GM06990 (cell line): ENCODE results near the gene RNF144A.

Source experiments
- DNase-seq: peaks from one replicate; pipeline ENCODE4 v3.0.0-alpha.2; 2011; ENCODE audit not compliant: insufficient read length; ENCODE audit errors: extremely low read depth
- H3K27me3 ChIP-seq: replicated peaks from 2 replicates; pipeline ENCODE4 v1.6.0; 2011; ENCODE audit warnings: low read length; ENCODE audit not compliant: control insufficient read depth, insufficient read depth
- H3K36me3 ChIP-seq: 2 replicates; pipeline ENCODE4 v1.5.1; 2011; ENCODE audit warnings: low read length; ENCODE audit not compliant: control insufficient read depth, insufficient read depth
- H3K4me3 ChIP-seq: replicated peaks from 2 replicates; pipeline ENCODE4 v1.5.1; 2011; ENCODE audit warnings: low read depth, mild to moderate bottlenecking, control low read depth, low read length
- CTCF ChIP-seq: IDR thresholded peaks from 2 replicates; pipeline ENCODE4 v1.5.1; 2011; ENCODE audit warnings: low read length, control low read depth, mild to moderate bottlenecking, inconsistent platforms; ENCODE audit not compliant: insufficient read depth, poor library complexity, severe bottlenecking

RNF144A gene

GRCh38 chr2:6977113-6977741 is 60.0 kb downstream of the RNF144A start:
- no peak for DNase-seq
- no peak for TF ChIP-seq CTCF
- H3K36me3 ChIP-seq = no peaks in the 10 kb centered on the region
- no peak overlapping the region for H3K4me3 ChIP-seq
- no peaks in the 10 kb centered on the region for H3K27me3 ChIP-seq

- no peak for TF ChIP-seq CTCF
- Histone ChIP-seq H3K36me3 (no peaks in the 10 kb centered on the region), H3K4me3 (no peak overlapping the region), H3K27me3 (no peaks in the 10 kb centered on the region)
- DNase-seq = no peak
Observed at GRCh38 chr2:6977786-6978185, 60.6 kb downstream of the RNF144A start.

GRCh38 chr2:6978991-6979390 is 61.8 kb downstream of the RNF144A start:
- TF ChIP-seq CTCF = no peak
- no peaks in the 10 kb centered on the region for H3K36me3 ChIP-seq
- H3K4me3 ChIP-seq = no peak overlapping the region
- no peak for DNase-seq
- H3K27me3 ChIP-seq = no peaks in the 10 kb centered on the region

GRCh38 chr2:6982449-6982848 is 65.2 kb downstream of the RNF144A start:
- H3K27me3 ChIP-seq = no peaks in the 10 kb centered on the region
- no peak overlapping the region for H3K4me3 ChIP-seq
- TF ChIP-seq CTCF = no peak
- no peaks in the 10 kb centered on the region for H3K36me3 ChIP-seq
- DNase-seq = no peak

- TF ChIP-seq CTCF = no peak
- no peak for DNase-seq
- H3K27me3 ChIP-seq = no peaks in the 10 kb centered on the region
- no peak overlapping the region for H3K4me3 ChIP-seq
- no peaks in the 10 kb centered on the region for H3K36me3 ChIP-seq
Observed at GRCh38 chr2:6982934-6983589, 65.8 kb downstream of the RNF144A start.

- no peak for TF ChIP-seq CTCF
- no peaks in the 10 kb centered on the region for H3K36me3 ChIP-seq
- DNase-seq = no peak
- no peaks in the 10 kb centered on the region for H3K27me3 ChIP-seq
- no peak overlapping the region for H3K4me3 ChIP-seq
Observed at GRCh38 chr2:6986301-6986911, 69.2 kb downstream of the RNF144A start.
